A673 (cell line): ENCODE results near the gene FRMPD1. TPM values are rescaled to one million over a fixed set of nuclear protein-coding genes. Genes with fewer than 3 reads are reported as not detected.

Source experiments
- BruUV-seq: library from RNA; stranded (reverse); fragments of 400-500 nt; replicated peaks from 2 replicates; lab custom pipeline; 2021; lab: Mats Ljungman, UMichigan
- CTCF ChIA-PET: fragments of 300-600 bp; sonication (Branson Sonifier 250); formaldehyde crosslinking; loops from one replicate; lab custom pipeline; 2022; ENCODE audit warnings: antibody characterized with exemption; lab: Charles Lee
- POLR2A ChIA-PET: fragments of 300-600 bp; sonication (Branson Sonifier 250); formaldehyde crosslinking; loops from one replicate; lab custom pipeline; 2022; ENCODE audit warnings: antibody characterized with exemption; ENCODE audit not compliant: low non-redundant PET; lab: Charles Lee
- DNase-seq: peaks from one replicate; pipeline ENCODE4 v3.0.0-alpha.2; 2015; ENCODE audit warnings: low spot score
- H3K27ac ChIP-seq: fragments of 200-600 bp; sonication (generic); 2 replicates; pipeline ENCODE4 v1.5.1; 2016; ENCODE audit warnings: mixed run types, low read depth, mild to moderate bottlenecking, mixed read lengths, antibody characterized with exemption, low read length; ENCODE audit not compliant: poor library complexity, severe bottlenecking
- H3K27me3 ChIP-seq: fragments of 200-600 bp; sonication (generic); replicated peaks from 2 replicates; pipeline ENCODE4 v1.6.1; 2017; ENCODE audit warnings: mixed run types, low read depth, mild to moderate bottlenecking, mixed read lengths, antibody characterized with exemption, low read length; ENCODE audit not compliant: insufficient read depth, poor library complexity
- H3K36me3 ChIP-seq: fragments of 200-600 bp; sonication (generic); 2 replicates; pipeline ENCODE4 v1.6.1; 2016; ENCODE audit warnings: mixed run types, mild to moderate bottlenecking, mixed read lengths, antibody characterized with exemption, low read length; ENCODE audit not compliant: insufficient read depth, poor library complexity, severe bottlenecking
- H3K4me1 ChIP-seq: fragments of 200-600 bp; sonication (generic); 2 replicates; pipeline ENCODE4 v1.6.1; 2017; ENCODE audit warnings: mixed run types, mild to moderate bottlenecking, mixed read lengths, antibody characterized with exemption, low read length; ENCODE audit not compliant: insufficient read depth, poor library complexity, severe bottlenecking
- H3K4me3 ChIP-seq: fragments of 200-600 bp; sonication (generic); 2 replicates; pipeline ENCODE4 v1.5.1; 2016; ENCODE audit warnings: low read depth, mixed run types, mild to moderate bottlenecking, mixed read lengths, low read length; ENCODE audit not compliant: poor library complexity, severe bottlenecking
- H3K9me3 ChIP-seq: fragments of 200-600 bp; sonication (generic); 2 replicates; pipeline ENCODE4 v1.6.1; 2016; ENCODE audit warnings: mixed run types, low read depth, mild to moderate bottlenecking, mixed read lengths, antibody characterized with exemption, low read length; ENCODE audit not compliant: poor library complexity, severe bottlenecking
- CTCF ChIP-seq: fragments of 300-800, 200-600 bp; sonication (generic); conservative IDR thresholded peaks from 2 replicates; pipeline ENCODE4 v1.5.1; 2017; ENCODE audit warnings: low read depth, mild to moderate bottlenecking, antibody characterized with exemption, low read length, moderate library complexity, mixed read lengths
- EZH2 ChIP-seq: fragments of 200-600 bp; sonication (generic); IDR thresholded peaks from 2 replicates; pipeline ENCODE4 v1.6.1; 2017; ENCODE audit warnings: borderline replicate concordance, low read depth, mild to moderate bottlenecking, mixed read lengths, antibody characterized with exemption, low read length; ENCODE audit not compliant: poor library complexity, severe bottlenecking
- intact Hi-C: fragments of 100-400 bp; cut with micrococcal nuclease; formaldehyde crosslinking; loops from one replicate; pipeline ENCODE4 v1.10.0; 2022; ENCODE audit not compliant: unreplicated experiment
- total RNA-seq: library from RNA; stranded (reverse); gene quantifications from 2 replicates; pipeline ENCODE4 v1.2.3, GENCODE V29; 2021

The FRMPD1 gene
- total RNA-seq, 1 experiment from 2014 or later, result not detected

GRCh38 chr9:37604296-37604695 is 46.5 kb upstream of the FRMPD1 start:
- Histone ChIP-seq H3K36me3 (no peaks in the 10 kb centered on the region), H3K4me3 (no peak overlapping the region), H3K9me3 (no peaks in the 10 kb centered on the region), H3K27me3 (peaks cover 11% of the 10 kb centered on the region), H3K27ac (no peak overlapping the region), H3K4me1 (no peaks in the 10 kb centered on the region)
- intact Hi-C loops, result loop anchor here (10.0 kb wide), 1 partner anchor 61 kb away; no protein-coding TSS in a partner anchor
- no TSS peak for BruUV-seq
- ChIA-PET CTCF (no interaction called here), POLR2A (no interaction called here)
- DNase-seq, result no peak
- TF ChIP-seq CTCF, result no peak
- no peak for TF ChIP-seq EZH2

DNA sequence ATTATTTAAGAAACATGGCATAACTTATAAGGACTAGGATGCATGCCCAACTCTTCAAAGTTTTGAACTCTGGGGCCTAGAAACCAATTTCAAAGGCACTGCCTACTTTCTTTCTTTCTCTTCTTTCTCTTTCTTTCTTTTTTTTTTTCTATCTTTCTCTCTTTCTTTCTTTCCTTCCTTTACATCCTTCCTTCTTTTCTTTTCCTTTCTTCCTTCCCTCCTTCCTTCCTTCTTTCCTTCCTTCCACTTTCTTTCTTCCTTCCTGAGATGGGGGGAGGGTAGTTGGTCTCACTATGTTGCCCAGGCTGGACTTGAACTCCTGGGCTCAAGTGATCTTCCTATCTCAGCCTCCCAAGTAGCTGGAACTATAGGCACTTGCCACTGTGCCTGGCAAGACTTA is 42.5 kb upstream of the FRMPD1 start:
- no peak overlapping the region for H3K4me3 ChIP-seq
- no peak for DNase-seq
- ChIA-PET CTCF (no interaction called here), POLR2A (no interaction called here)
- H3K27ac ChIP-seq, result no peak overlapping the region
- no peaks in the 10 kb centered on the region for H3K4me1 ChIP-seq
- H3K9me3 ChIP-seq, result no peaks in the 10 kb centered on the region
- H3K27me3 ChIP-seq, result peaks cover 11% of the 10 kb centered on the region
- TF ChIP-seq EZH2 (no peak), CTCF (no peak)
- intact Hi-C loops, result loop anchor here (5.0 to 10.0 kb wide), 2 partner anchors 57 to 134 kb away; no protein-coding TSS in a partner anchor
- H3K36me3 ChIP-seq, result no peaks in the 10 kb centered on the region
- BruUV-seq, result no TSS peak

GRCh38 chr9:37609735-37610397 is 40.9 kb upstream of the FRMPD1 start:
- no TSS peak for BruUV-seq
- CTCF ChIA-PET, result no interaction called here
- no peaks in the 10 kb centered on the region for H3K4me1 ChIP-seq

More at GRCh38 chr9:37609735-37610397, 40.9 kb upstream of the FRMPD1 start:
- DNase-seq, result no peak
- POLR2A ChIA-PET, result no interaction called here
- no peak overlapping the region for H3K27ac ChIP-seq
- no peak overlapping the region for H3K4me3 ChIP-seq
- H3K27me3 ChIP-seq, result peaks cover 5% of the 10 kb centered on the region
- no peaks in the 10 kb centered on the region for H3K36me3 ChIP-seq
- H3K9me3 ChIP-seq, result no peaks in the 10 kb centered on the region
- no peak for TF ChIP-seq EZH2
- no peak for TF ChIP-seq CTCF
- intact Hi-C loops, result loop anchor here (5.0 to 10.0 kb wide), 2 partner anchors 55 to 132 kb away; no protein-coding TSS in a partner anchor
